ENCODE data around the gene LRRC4C. TPM values are rescaled to one million over a fixed set of nuclear protein-coding genes. Genes with fewer than 3 reads are reported as not detected.

The LRRC4C gene
- total RNA-seq, 1 donor from 2014 or later: 2.1 TPM

DNA sequence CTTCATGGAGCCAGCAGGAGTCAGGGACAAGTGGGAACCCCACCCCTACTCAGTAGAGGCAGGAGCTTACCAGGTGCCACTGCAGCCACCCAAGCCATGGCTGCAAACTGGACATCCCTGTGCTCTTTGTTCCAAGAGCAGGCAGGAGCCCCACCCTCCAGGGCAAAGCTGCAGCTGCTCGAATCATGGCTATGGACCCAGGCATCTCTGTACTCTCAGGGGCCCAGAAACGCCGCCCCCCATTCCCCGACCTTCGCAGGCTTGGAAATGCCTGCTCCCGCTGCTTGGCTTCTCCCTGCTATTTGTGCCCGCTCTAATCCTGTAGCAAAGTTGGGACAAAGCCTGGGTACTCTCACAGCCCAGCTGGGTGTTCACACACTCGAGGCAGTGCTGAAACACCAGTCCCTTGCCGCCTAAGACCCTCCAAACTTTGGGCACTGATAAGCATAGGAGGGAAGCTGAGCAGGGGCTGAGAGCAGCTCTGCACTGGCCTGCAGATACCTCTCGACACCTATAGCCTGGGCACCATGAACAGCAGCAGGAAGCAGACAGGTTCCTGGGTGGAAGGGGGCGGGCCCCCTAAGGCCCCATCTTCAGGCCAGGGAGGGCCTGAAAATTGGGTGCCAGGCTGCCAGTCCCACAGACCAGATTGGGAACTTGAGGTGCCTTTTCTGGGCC is 402.4 kb downstream of the LRRC4C start:
- Histone ChIP-seq H3K27me3 (ENCODE audit: control insufficient read depth in 3 of 3, insufficient read depth in 3 of 3, low read length in 3 of 3) (no peaks in the 10 kb centered on the region), H3K4me1 (ENCODE audit: control insufficient read depth in 3 of 3, insufficient read depth in 3 of 3, low read length in 3 of 3) (no peaks in the 10 kb centered on the region), H3K36me3 (ENCODE audit: control insufficient read depth in 3 of 3, insufficient read depth in 3 of 3, low read length in 3 of 3) (no peaks in the 10 kb centered on the region), H3K4me3 (ENCODE audit: low read length in 3 of 3) (no peak overlapping the region), H3K9ac (ENCODE audit: low read depth in 1 of 3, low read length in 3 of 3) (no peak overlapping the region), H3K9me3 (ENCODE audit: control insufficient read depth in 3 of 3, low read length in 3 of 3) (no peaks in the 10 kb centered on the region), H3K27ac (ENCODE audit: low read depth, low read length) (no peak overlapping the region)

DNA sequence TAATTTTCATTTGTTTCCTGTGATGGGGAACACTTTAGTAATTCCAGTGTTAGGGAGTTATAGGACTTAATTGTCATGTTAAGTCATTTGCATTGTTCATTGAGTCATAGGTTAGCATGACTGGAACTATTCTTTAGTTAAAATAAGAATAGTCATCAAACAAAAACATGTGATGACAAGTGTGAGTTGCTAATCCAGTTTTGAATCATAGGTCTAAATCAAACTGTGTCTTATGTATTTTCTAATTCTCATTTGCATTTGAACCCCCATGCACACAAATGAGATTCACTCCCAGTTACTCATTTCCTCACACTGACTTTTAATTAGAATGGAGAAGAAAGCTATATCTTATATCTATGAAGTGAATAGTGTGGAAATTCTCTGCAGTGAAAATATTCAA is 405.6 kb downstream of the LRRC4C start:
- no peaks in the 10 kb centered on the region for H3K9me3 ChIP-seq (ENCODE audit: control insufficient read depth in 3 of 3, low read length in 3 of 3)
- H3K27ac ChIP-seq (ENCODE audit: low read depth, low read length): no peak overlapping the region
- H3K36me3 ChIP-seq (ENCODE audit: control insufficient read depth in 3 of 3, insufficient read depth in 3 of 3, low read length in 3 of 3): no peaks in the 10 kb centered on the region
- H3K27me3 ChIP-seq (ENCODE audit: control insufficient read depth in 3 of 3, insufficient read depth in 3 of 3, low read length in 3 of 3): no peaks in the 10 kb centered on the region
- H3K4me1 ChIP-seq (ENCODE audit: control insufficient read depth in 3 of 3, insufficient read depth in 3 of 3, low read length in 3 of 3): no peaks in the 10 kb centered on the region
- no peak overlapping the region for H3K4me3 ChIP-seq (ENCODE audit: low read length in 3 of 3)
- H3K9ac ChIP-seq (ENCODE audit: low read depth in 1 of 3, low read length in 3 of 3): no peak overlapping the region

DNA sequence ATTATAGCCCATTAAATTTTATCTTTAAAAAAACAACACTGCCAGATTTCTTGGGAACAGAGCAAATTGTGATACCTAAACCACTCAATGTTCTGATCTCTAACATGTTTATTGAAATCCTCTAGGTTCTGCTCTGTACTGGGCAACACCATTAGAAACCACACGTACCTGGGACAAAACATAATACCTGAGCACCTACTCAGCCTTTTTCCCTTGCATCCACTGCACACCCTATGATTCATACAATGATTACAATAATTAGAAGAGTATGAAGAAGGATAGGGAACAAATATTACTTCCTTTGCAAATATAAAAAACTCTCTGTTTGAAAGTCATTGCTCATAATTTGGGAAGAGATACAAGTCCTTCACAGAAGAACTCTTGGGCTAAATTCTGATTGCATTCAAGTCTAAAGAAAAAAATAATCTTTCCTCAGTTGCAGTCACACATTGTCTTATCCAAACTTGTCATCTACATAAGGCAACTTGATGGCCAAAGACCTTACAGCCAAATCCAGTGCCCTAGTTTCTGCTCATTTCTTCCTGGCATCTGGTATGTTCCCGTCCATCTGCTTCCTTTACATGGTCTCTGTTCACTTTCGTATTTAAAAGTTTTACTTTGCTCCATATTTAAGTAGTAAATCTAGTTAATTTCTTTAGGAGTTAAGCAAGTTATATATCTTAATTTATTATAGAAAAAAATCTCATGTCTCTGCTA is 407.4 kb downstream of the LRRC4C start:
- no peaks in the 10 kb centered on the region for H3K36me3 ChIP-seq (ENCODE audit: control insufficient read depth in 3 of 3, insufficient read depth in 3 of 3, low read length in 3 of 3)
- no peaks in the 10 kb centered on the region for H3K9me3 ChIP-seq (ENCODE audit: control insufficient read depth in 3 of 3, low read length in 3 of 3)
- no peak overlapping the region for H3K27ac ChIP-seq (ENCODE audit: low read depth, low read length)
- no peak overlapping the region for H3K4me3 ChIP-seq (ENCODE audit: low read length in 3 of 3)
- no peaks in the 10 kb centered on the region for H3K27me3 ChIP-seq (ENCODE audit: control insufficient read depth in 3 of 3, insufficient read depth in 3 of 3, low read length in 3 of 3)
- H3K9ac ChIP-seq (ENCODE audit: low read depth in 1 of 3, low read length in 3 of 3): no peak overlapping the region
- H3K4me1 ChIP-seq (ENCODE audit: control insufficient read depth in 3 of 3, insufficient read depth in 3 of 3, low read length in 3 of 3): no peaks in the 10 kb centered on the region

DNA sequence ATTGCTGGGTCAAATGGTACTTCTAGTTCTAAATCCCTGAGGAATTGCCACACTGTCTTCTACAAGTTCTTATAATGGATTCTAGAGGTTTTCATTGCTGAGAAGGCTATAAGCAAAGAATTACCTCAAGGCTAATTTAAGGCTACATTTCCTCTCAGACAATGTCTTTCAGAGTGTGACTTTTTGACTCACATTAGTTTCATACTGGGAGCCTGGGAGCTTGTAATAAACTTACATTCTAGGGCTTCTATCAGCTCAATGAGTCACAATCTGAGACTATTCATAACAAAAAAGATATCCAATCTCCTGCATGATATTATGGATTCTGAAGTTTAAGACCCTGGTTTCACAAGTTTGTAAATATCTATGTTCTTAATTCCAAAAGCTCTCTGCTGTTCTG is 408.7 kb downstream of the LRRC4C start:
- H3K27me3 ChIP-seq (ENCODE audit: control insufficient read depth in 3 of 3, insufficient read depth in 3 of 3, low read length in 3 of 3): no peaks in the 10 kb centered on the region
- H3K9me3 ChIP-seq (ENCODE audit: control insufficient read depth in 3 of 3, low read length in 3 of 3): no peaks in the 10 kb centered on the region
- H3K4me3 ChIP-seq (ENCODE audit: low read length in 3 of 3): no peak overlapping the region
- no peaks in the 10 kb centered on the region for H3K36me3 ChIP-seq (ENCODE audit: control insufficient read depth in 3 of 3, insufficient read depth in 3 of 3, low read length in 3 of 3)
- H3K27ac ChIP-seq (ENCODE audit: low read depth, low read length): no peak overlapping the region
- no peak overlapping the region for H3K9ac ChIP-seq (ENCODE audit: low read depth in 1 of 3, low read length in 3 of 3)
- H3K4me1 ChIP-seq (ENCODE audit: control insufficient read depth in 3 of 3, insufficient read depth in 3 of 3, low read length in 3 of 3): no peaks in the 10 kb centered on the region

DNA sequence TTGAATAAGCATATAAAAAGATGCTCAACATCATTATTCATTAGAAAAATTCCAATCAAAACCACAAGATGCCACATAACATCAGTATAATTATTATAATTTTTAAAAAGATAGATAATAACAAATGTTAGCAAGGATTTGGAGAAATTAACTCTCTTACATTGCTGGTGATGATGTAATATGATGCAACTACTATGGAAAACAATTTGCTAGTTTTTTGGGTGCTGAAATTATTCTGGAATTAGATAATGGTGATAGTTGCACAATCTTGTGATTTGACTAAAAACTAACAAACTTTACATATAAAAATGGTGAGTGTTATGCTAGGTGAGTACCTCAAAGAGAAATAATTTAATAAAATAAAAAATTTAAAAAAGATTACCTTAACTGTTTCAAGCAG is 412.2 kb downstream of the LRRC4C start:
- Histone ChIP-seq H3K27me3 (ENCODE audit: control insufficient read depth in 3 of 3, insufficient read depth in 3 of 3, low read length in 3 of 3) (no peaks in the 10 kb centered on the region), H3K9me3 (ENCODE audit: control insufficient read depth in 3 of 3, low read length in 3 of 3) (no peaks in the 10 kb centered on the region), H3K9ac (ENCODE audit: low read depth in 1 of 3, low read length in 3 of 3) (no peak overlapping the region), H3K36me3 (ENCODE audit: control insufficient read depth in 3 of 3, insufficient read depth in 3 of 3, low read length in 3 of 3) (no peaks in the 10 kb centered on the region), H3K4me3 (ENCODE audit: low read length in 3 of 3) (no peak overlapping the region), H3K4me1 (ENCODE audit: control insufficient read depth in 3 of 3, insufficient read depth in 3 of 3, low read length in 3 of 3) (no peaks in the 10 kb centered on the region), H3K27ac (ENCODE audit: low read depth, low read length) (no peak overlapping the region)

DNA sequence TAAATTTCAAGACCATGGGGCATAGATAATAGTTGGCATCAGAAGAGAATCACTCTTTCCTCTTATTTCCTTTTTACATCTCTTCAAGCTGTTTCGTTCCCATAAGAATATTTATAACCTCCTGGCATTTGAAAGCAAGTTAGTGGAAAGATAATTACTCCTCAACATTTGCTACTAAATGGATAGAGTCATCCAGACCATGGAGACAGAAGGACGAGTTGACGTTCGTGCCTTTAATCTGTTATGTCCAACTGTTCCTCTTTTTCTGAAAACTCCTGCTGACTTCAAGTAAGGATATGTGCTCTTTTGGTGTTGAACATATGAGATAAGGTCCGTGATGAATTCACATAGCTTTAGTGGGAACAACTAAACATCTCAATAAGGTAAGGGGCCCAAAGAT is 414.2 kb downstream of the LRRC4C start:
- H3K9ac ChIP-seq (ENCODE audit: low read depth in 1 of 3, low read length in 3 of 3): no peak overlapping the region
- H3K4me3 ChIP-seq (ENCODE audit: low read length in 3 of 3): no peak overlapping the region
- H3K27ac ChIP-seq (ENCODE audit: low read depth, low read length): no peak overlapping the region
- no peaks in the 10 kb centered on the region for H3K4me1 ChIP-seq (ENCODE audit: control insufficient read depth in 3 of 3, insufficient read depth in 3 of 3, low read length in 3 of 3)
- H3K9me3 ChIP-seq (ENCODE audit: control insufficient read depth in 3 of 3, low read length in 3 of 3): no peaks in the 10 kb centered on the region
- H3K36me3 ChIP-seq (ENCODE audit: control insufficient read depth in 3 of 3, insufficient read depth in 3 of 3, low read length in 3 of 3): no peaks in the 10 kb centered on the region
- H3K27me3 ChIP-seq (ENCODE audit: control insufficient read depth in 3 of 3, insufficient read depth in 3 of 3, low read length in 3 of 3): no peaks in the 10 kb centered on the region

DNA sequence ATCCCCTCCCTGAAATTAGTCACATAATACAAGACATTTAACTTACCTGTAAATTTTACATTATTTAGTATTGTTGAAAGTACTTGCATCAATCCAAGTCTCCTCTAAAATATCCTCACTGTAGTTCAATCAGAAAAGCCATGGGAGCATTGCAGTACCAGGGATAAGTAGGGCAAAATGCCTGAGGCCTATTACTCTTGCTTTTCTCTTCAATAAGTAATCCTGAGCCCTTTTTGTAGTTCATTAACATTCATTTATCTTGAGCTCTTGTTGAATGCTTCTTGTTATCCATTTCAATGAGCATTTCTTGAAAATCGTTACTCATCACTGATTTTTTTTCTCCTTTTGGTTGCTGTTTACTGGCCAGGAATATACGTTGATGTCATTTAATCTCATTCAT is 414.7 kb downstream of the LRRC4C start:
- no peaks in the 10 kb centered on the region for H3K36me3 ChIP-seq (ENCODE audit: control insufficient read depth in 3 of 3, insufficient read depth in 3 of 3, low read length in 3 of 3)
- no peak overlapping the region for H3K9ac ChIP-seq (ENCODE audit: low read depth in 1 of 3, low read length in 3 of 3)
- H3K9me3 ChIP-seq (ENCODE audit: control insufficient read depth in 3 of 3, low read length in 3 of 3): no peaks in the 10 kb centered on the region
- H3K27ac ChIP-seq (ENCODE audit: low read depth, low read length): no peak overlapping the region
- H3K27me3 ChIP-seq (ENCODE audit: control insufficient read depth in 3 of 3, insufficient read depth in 3 of 3, low read length in 3 of 3): no peaks in the 10 kb centered on the region
- no peak overlapping the region for H3K4me3 ChIP-seq (ENCODE audit: low read length in 3 of 3)
- H3K4me1 ChIP-seq (ENCODE audit: control insufficient read depth in 3 of 3, insufficient read depth in 3 of 3, low read length in 3 of 3): no peaks in the 10 kb centered on the region

DNA sequence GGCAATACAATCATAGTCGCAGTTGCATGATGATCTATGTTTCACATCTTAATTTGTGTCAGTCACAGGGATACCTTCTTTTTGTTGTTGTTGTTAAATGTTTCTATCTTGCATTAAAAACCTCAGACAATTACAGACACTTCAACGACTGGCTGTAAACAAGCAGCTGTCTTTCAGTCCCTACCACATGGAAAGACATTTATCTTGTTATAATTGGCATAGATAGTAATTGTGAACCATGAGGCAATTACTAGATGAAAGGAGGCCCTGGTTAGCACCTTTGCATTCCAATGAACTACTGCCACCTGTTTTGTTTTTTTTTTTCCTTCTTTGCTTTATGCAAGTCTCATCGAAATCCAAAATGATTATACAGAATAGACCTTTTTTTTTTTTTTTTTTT is 416.8 kb downstream of the LRRC4C start:
- no peaks in the 10 kb centered on the region for H3K9me3 ChIP-seq (ENCODE audit: control insufficient read depth in 3 of 3, low read length in 3 of 3)
- no peaks in the 10 kb centered on the region for H3K27me3 ChIP-seq (ENCODE audit: control insufficient read depth in 3 of 3, insufficient read depth in 3 of 3, low read length in 3 of 3)
- no peak overlapping the region for H3K9ac ChIP-seq (ENCODE audit: low read depth in 1 of 3, low read length in 3 of 3)
- H3K4me3 ChIP-seq (ENCODE audit: low read length in 3 of 3): no peak overlapping the region
- no peaks in the 10 kb centered on the region for H3K4me1 ChIP-seq (ENCODE audit: control insufficient read depth in 3 of 3, insufficient read depth in 3 of 3, low read length in 3 of 3)
- no peak overlapping the region for H3K27ac ChIP-seq (ENCODE audit: low read depth, low read length)
- H3K36me3 ChIP-seq (ENCODE audit: control insufficient read depth in 3 of 3, insufficient read depth in 3 of 3, low read length in 3 of 3): no peaks in the 10 kb centered on the region

DNA sequence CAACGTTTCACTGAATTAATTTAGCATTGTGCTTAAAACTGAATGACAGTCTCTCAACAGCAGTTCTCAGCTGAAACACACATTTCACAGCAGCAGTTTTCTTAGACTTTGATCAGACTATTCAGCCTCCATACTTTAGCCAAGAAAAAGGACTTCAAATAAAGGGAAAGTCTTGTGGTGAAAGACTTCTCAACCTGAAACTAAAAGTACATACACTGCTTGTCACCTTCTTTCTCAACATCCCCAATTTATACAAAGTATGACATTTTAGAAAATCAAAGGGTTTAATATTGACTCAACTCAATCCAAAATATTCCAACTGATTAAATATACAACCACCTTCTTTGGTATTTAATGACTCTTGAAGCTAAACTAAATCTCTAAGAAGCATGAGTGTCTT is 419.0 kb downstream of the LRRC4C start:
- Histone ChIP-seq H3K9me3 (ENCODE audit: control insufficient read depth in 3 of 3, low read length in 3 of 3) (no peaks in the 10 kb centered on the region), H3K27ac (ENCODE audit: low read depth, low read length) (no peak overlapping the region), H3K27me3 (ENCODE audit: control insufficient read depth in 3 of 3, insufficient read depth in 3 of 3, low read length in 3 of 3) (no peaks in the 10 kb centered on the region), H3K4me3 (ENCODE audit: low read length in 3 of 3) (no peak overlapping the region), H3K36me3 (ENCODE audit: control insufficient read depth in 3 of 3, insufficient read depth in 3 of 3, low read length in 3 of 3) (no peaks in the 10 kb centered on the region), H3K4me1 (ENCODE audit: control insufficient read depth in 3 of 3, insufficient read depth in 3 of 3, low read length in 3 of 3) (no peaks in the 10 kb centered on the region), H3K9ac (ENCODE audit: low read depth in 1 of 3, low read length in 3 of 3) (no peak overlapping the region)

DNA sequence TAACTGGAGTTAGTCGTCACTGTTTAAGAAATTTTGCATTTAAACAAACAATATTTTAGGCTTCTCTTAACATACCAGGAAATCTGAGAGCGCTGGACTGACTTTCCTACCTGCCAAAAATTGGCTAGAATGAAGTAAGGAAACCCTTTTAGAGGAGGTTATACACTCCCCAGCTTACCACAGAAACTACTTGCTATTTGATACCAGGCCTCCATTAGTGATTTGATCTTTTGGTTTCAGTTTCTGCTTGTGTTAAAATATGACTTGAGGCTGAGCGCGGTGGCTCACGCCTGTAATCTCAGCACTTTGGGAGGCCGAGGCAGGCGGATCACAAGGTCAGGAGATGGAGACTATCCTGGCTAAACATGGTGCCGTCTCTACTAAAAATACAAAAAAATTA is 419.9 kb downstream of the LRRC4C start:
- no peaks in the 10 kb centered on the region for H3K4me1 ChIP-seq (ENCODE audit: control insufficient read depth in 3 of 3, insufficient read depth in 3 of 3, low read length in 3 of 3)
- H3K9me3 ChIP-seq (ENCODE audit: control insufficient read depth in 3 of 3, low read length in 3 of 3): no peaks in the 10 kb centered on the region
- H3K36me3 ChIP-seq (ENCODE audit: control insufficient read depth in 3 of 3, insufficient read depth in 3 of 3, low read length in 3 of 3): no peaks in the 10 kb centered on the region
- no peaks in the 10 kb centered on the region for H3K27me3 ChIP-seq (ENCODE audit: control insufficient read depth in 3 of 3, insufficient read depth in 3 of 3, low read length in 3 of 3)
- no peak overlapping the region for H3K4me3 ChIP-seq (ENCODE audit: low read length in 3 of 3)
- H3K9ac ChIP-seq (ENCODE audit: low read depth in 1 of 3, low read length in 3 of 3): no peak overlapping the region
- no peak overlapping the region for H3K27ac ChIP-seq (ENCODE audit: low read depth, low read length)
